K562 (cell line): Measurements from ENCODE around the gene TMEM151A. TPM values are rescaled to one million over a fixed set of nuclear protein-coding genes. Genes with fewer than 3 reads are reported as not detected.

Source experiments
- ATAC-seq: fragments of 200-7000 bp; cut with Tn5 transposase; 3 replicates; pipeline ENCODE4 v1.9.1; 2020; ENCODE audit warnings: moderate library complexity
- BruUV-seq: library from RNA; stranded (reverse); fragments of 400-500 nt; replicated peaks from 2 replicates; lab custom pipeline; 2021; lab: Mats Ljungman, UMichigan
- CTCF ChIA-PET: fragments of 300-600 bp; formaldehyde crosslinking; extraction: SDS; loops from one replicate; lab custom pipeline; 2021; ENCODE audit warnings: low intra/inter-chr PET ratio; lab: Yijun Ruan, JAX
- POLR2A ChIA-PET: fragments of 300-600, 350-650 bp; sonication (Branson Sonifier 250); formaldehyde crosslinking; extraction: SDS; loops from one replicate; lab custom pipeline; 2021; ENCODE audit warnings: antibody characterized with exemption, inconsistent platforms; lab: Yijun Ruan, JAX
- DNase-seq, 4 experiments: peaks; one replicate each; pipeline versions ENCODE4 v3.0.0 to v3.0.0-alpha.2; 2011 to 2018; ENCODE audit warnings: low spot score in 3 of 4, mixed read lengths in 3 of 4; ENCODE audit errors: extremely low read depth in 1 of 4
- FAIRE-seq: peaks from 2 replicates; lab custom pipeline; 2011; peaks lifted over from hg19 to GRCh38; lab: Jason Lieb, UNC
- H2AFZ ChIP-seq: 2 replicates; pipeline ENCODE4 v1.6.0; 2011; ENCODE audit warnings: low read depth, low read length, control low read depth, inconsistent platforms
- H3K27ac ChIP-seq: fragments of 200-600 bp; 3 replicates; pipeline ENCODE4 v1.8.0; 2011; ENCODE audit warnings: low read depth, mild to moderate bottlenecking, control low read depth, inconsistent platforms, low read length, moderate library complexity, mixed read lengths; ENCODE audit errors: extremely low read depth
- H3K27me3 ChIP-seq, 2 experiments: fragments of 300-600 bp in 1 of 2; 2 replicates in 1 of 2; 3 replicates in 1 of 2; pipeline versions ENCODE4 v1.6.0 to v1.8.0; 2011; ENCODE audit warnings: inconsistent platforms in 2 of 2, low read length in 2 of 2, mild to moderate bottlenecking in 1 of 2, mixed read lengths in 1 of 2, moderate library complexity in 1 of 2; ENCODE audit not compliant: control insufficient read depth in 2 of 2, insufficient read depth in 2 of 2
- H3K36me3 ChIP-seq: fragments of 300-600 bp; 3 replicates; pipeline ENCODE4 v1.8.0; 2011; ENCODE audit warnings: mild to moderate bottlenecking, low read length, inconsistent platforms; ENCODE audit not compliant: control insufficient read depth, insufficient read depth
- H3K4me1 ChIP-seq, 2 experiments: fragments of 200-600 bp in 1 of 2; replicated peaks in 1 of 2; 2 replicates in 1 of 2; 3 replicates in 1 of 2; pipeline versions ENCODE4 v1.5.1 to v1.8.0; 2011; ENCODE audit warnings: inconsistent platforms in 2 of 2, low read length in 2 of 2, mild to moderate bottlenecking in 1 of 2, mixed read lengths in 1 of 2, moderate library complexity in 1 of 2; ENCODE audit not compliant: control insufficient read depth in 2 of 2, insufficient read depth in 2 of 2
- H3K4me2 ChIP-seq: 2 replicates; pipeline ENCODE4 v1.6.1; 2011; ENCODE audit warnings: low read length, control low read depth, inconsistent platforms, mixed read lengths; ENCODE audit not compliant: insufficient read depth
- H3K4me3 ChIP-seq: fragments of 200-600 bp; sonication (generic), shearing (Covaris generic); 2 replicates; pipeline ENCODE4 v1.5.1; 2016; ENCODE audit warnings: control low read depth, inconsistent platforms
- H3K79me2 ChIP-seq: fragments of 200-600 bp; 3 replicates; pipeline ENCODE4 v1.8.0; 2011; ENCODE audit warnings: low read length, inconsistent platforms; ENCODE audit not compliant: control insufficient read depth, insufficient read depth
- H3K9ac ChIP-seq, 2 experiments: 2 replicates each; pipeline versions ENCODE4 v1.6.0 to v1.6.1; 2011; ENCODE audit warnings: low read depth in 2 of 2, low read length in 2 of 2, control low read depth in 1 of 2, inconsistent platforms in 1 of 2, mild to moderate bottlenecking in 1 of 2, mixed read lengths in 1 of 2; ENCODE audit not compliant: insufficient read depth in 1 of 2
- H3K9me1 ChIP-seq: one replicate; pipeline ENCODE4 v1.6.0; 2011; ENCODE audit warnings: inconsistent platforms, mild to moderate bottlenecking, low read length, moderate library complexity; ENCODE audit not compliant: control insufficient read depth, insufficient read depth
- H3K9me3 ChIP-seq: replicated peaks from 2 replicates; pipeline ENCODE4 v1.5.1; 2011; ENCODE audit warnings: low read depth, low read length, inconsistent platforms; ENCODE audit not compliant: control insufficient read depth, insufficient read depth
- H4K20me1 ChIP-seq: replicated peaks from 2 replicates; pipeline ENCODE4 v1.6.1; 2011; ENCODE audit warnings: low read length, inconsistent platforms, mixed read lengths; ENCODE audit not compliant: control insufficient read depth, insufficient read depth
- AFF4 ChIP-seq: sonication (generic); formaldehyde crosslinking; IDR thresholded peaks from 2 replicates; pipeline ENCODE4 v1.8.0; 2023; ENCODE audit warnings: mild to moderate bottlenecking, missing genetic modification reagents
- CBX1 ChIP-seq: sonication (generic); IDR thresholded peaks from 2 replicates; pipeline ENCODE4 v1.6.1; 2016; ENCODE audit warnings: antibody characterized with exemption, low read depth, mild to moderate bottlenecking
- E2F4 ChIP-seq: sonication (generic); formaldehyde crosslinking; IDR thresholded peaks from 2 replicates; pipeline ENCODE4 v1.8.0; 2022; ENCODE audit warnings: mild to moderate bottlenecking, low read depth, missing genetic modification reagents
- FOSL1 ChIP-seq: fragments of 200-800 bp; sonication (Bioruptor generic); conservative IDR thresholded peaks from 2 replicates; pipeline ENCODE4 v1.6.1; 2016; ENCODE audit warnings: missing genetic modification characterization, missing compliant biosample characterization
- KAT2B ChIP-seq: IDR thresholded peaks from one replicate; pipeline ENCODE4 v1.6.1; 2012; ENCODE audit warnings: low read depth, mild to moderate bottlenecking, control low read depth, inconsistent platforms, low read length, moderate library complexity
- NCOA6 ChIP-seq: fragments of 450-650 bp; IDR thresholded peaks from 2 replicates; pipeline ENCODE4 v1.6.1; 2017; ENCODE audit warnings: mild to moderate bottlenecking
- NR2C2 ChIP-seq, 2 experiments: fragments of 200-800 bp in 1 of 2; sonication (Bioruptor generic) in 1 of 2; sonication (generic) in 1 of 2; formaldehyde crosslinking in 1 of 2; IDR thresholded peaks; 2 replicates each; pipeline versions ENCODE4 v1.6.1 to v1.8.0; 2016 to 2022; ENCODE audit warnings: mild to moderate bottlenecking in 1 of 2, missing compliant biosample characterization in 1 of 2, missing genetic modification characterization in 1 of 2, missing genetic modification reagents in 1 of 2
- PRDM10 ChIP-seq: fragments of 450-650 bp; IDR thresholded peaks from 2 replicates; pipeline ENCODE4 v1.6.1; 2018; ENCODE audit not compliant: partially characterized antibody
- ZBTB7A ChIP-seq: IDR thresholded peaks from 2 replicates; pipeline ENCODE4 v1.6.1; 2011; ENCODE audit warnings: low read depth, mild to moderate bottlenecking, low read length, moderate library complexity, borderline replicate concordance; ENCODE audit not compliant: control insufficient read depth
- ZNF165 ChIP-seq: fragments of 250-450 bp; sonication (Bioruptor Pico); IDR thresholded peaks from 2 replicates; pipeline ENCODE4 v1.4.0; 2020; ENCODE audit warnings: borderline replicate concordance
- ZNF830 ChIP-seq: fragments of 250-450 bp; sonication (Bioruptor Pico); IDR thresholded peaks from 2 replicates; pipeline ENCODE4 v1.5.0; 2021; ENCODE audit warnings: mild to moderate bottlenecking
- WGBS: fragments of 100-300 bp; shearing (Covaris generic); methylation state at CpG from one replicate; pipeline ENCODE4 v1.1.6; 2016; ENCODE audit warnings: low coverage, mixed read lengths; ENCODE audit not compliant: insufficient coverage; ENCODE audit errors: missing lambda C conversion rate; 5-methylcytosine and 5-hydroxymethylcytosine counted together
- in situ Hi-C: fragments of 300-500 bp; cut with MboI; formaldehyde crosslinking; loops from 4 replicates; pipeline ENCODE4 v1.15.0; 2018; ENCODE audit warnings: inconsistent platforms, mixed read lengths
- intact Hi-C: fragments of 100-400 bp; cut with micrococcal nuclease; formaldehyde crosslinking; loops from 2 replicates; pipeline ENCODE4 v1.14.2; 2022
- polyA plus RNA-seq, 8 experiments: library from polyadenylated mRNA; depleted of rRNA in 4 of 8; stranded (reverse) in 5 of 8; unstranded in 3 of 8; fragments of >200 nt; fragmentation: Nextera tagmentation in 2 of 8; fragmentation: Illumina TruSeq in 1 of 8; extraction: Ambion mirVana in 2 of 8; extraction: Trizol in 1 of 8; gene quantifications; 2 replicates each; pipeline versions ENCODE4 v1.2.1 to v1.2.3, GENCODE V29; 2011 to 2014; ENCODE audit warnings: inconsistent platforms in 1 of 8, missing spikeins in 1 of 8
- total RNA-seq, 7 experiments: library from RNA; depleted of rRNA in 6 of 7; stranded (reverse); fragments of >200 nt in 6 of 7; fragmentation: Illumina TruSeq in 2 of 7; extraction: Trizol in 2 of 7; gene quantifications; 2 replicates each; pipeline versions ENCODE4 v1.2.1 to v1.2.3, GENCODE V29; 2011 to 2021; ENCODE audit warnings: low replicate concordance in 1 of 7

TMEM151A gene
- total and polyA plus RNA-seq, 9 of the 15 experiments (the other 6 are each of a cell fraction or from before 2014, with no cell fraction given) = not detected

- Histone ChIP-seq H3K9me3 (no peaks in the 10 kb centered on the region), H3K36me3 (no peaks in the 10 kb centered on the region), H3K79me2 (no peaks in the 10 kb centered on the region), H3K9me1 (no peaks in the 10 kb centered on the region), H3K27me3 (no peaks in the 10 kb centered on the region), H3K9ac (peak overlapping the region; percentile 38 to 89), H3K4me3 (peak overlapping the region; percentile 49), H2AFZ (peak overlapping the region; percentile 98), H3K4me2 (peak overlapping the region; percentile 85), H3K4me1 (peaks cover 23 to 66% of the 10 kb centered on the region in 2 experiments), H4K20me1 (no peaks in the 10 kb centered on the region), H3K27ac (peak overlapping the region; percentile 60)
- ATAC-seq = peak; percentile 94
- 6% methylated on average over 31 of the region's 52 CpGs for WGBS
- in situ Hi-C loops (no loop called here), intact Hi-C loops (loop anchor here (1.0 to 2.0 kb wide), 3 partner anchors 16 to 76 kb away; partner anchors contain the start of gene RIN1)
- ChIA-PET POLR2A (interaction anchor here (0.5 to 2.6 kb wide), 18 partner anchors 9 to 543 kb away, joined by 3 to 16 read pairs (median 4); partner anchors contain the start of genes PELI3, RBM4B and YIF1A), CTCF (interaction anchor here (0.9 to 2.9 kb wide), 7 partner anchors 9 to 365 kb away, joined by 3 to 37 read pairs (median 4); partner anchors contain the start of genes MRPL11 and RBM4B)
- peak; percentile 98 to 99 (median 98) for DNase-seq
- peak; percentile 98 for FAIRE-seq
- no TSS peak for BruUV-seq
- TF ChIP-seq NR2C2 (CRISPR knock-in tag; IDR thresholded peaks at IDR 0.05) (no peak; the same call in none of the 2 replicates), NR2C2 (tag; IDR thresholded peaks at IDR 0.05) (peak; percentile 86), PRDM10 (peak; percentile 95), FOSL1 (tag) (peak; percentile 94), ZNF830 (no peak), ZNF165 (no peak), E2F4 (no peak), KAT2B (no peak), NCOA6 (peak; percentile 42; the same call in 1 of the 2 replicates), CBX1 (no peak), ZBTB7A (peak; percentile 18; the same call in 1 of the 2 replicates), AFF4 (CRISPR knock-in tag) (0 out of 2 replicates have a peak, but pooled peaks have one; percentile 71)
These were observed 21.0 kb downstream of the TMEM151A start for GRCh38 chr11:66312549-66313320.
